ENCODE data around the gene TPP1.

DNA sequence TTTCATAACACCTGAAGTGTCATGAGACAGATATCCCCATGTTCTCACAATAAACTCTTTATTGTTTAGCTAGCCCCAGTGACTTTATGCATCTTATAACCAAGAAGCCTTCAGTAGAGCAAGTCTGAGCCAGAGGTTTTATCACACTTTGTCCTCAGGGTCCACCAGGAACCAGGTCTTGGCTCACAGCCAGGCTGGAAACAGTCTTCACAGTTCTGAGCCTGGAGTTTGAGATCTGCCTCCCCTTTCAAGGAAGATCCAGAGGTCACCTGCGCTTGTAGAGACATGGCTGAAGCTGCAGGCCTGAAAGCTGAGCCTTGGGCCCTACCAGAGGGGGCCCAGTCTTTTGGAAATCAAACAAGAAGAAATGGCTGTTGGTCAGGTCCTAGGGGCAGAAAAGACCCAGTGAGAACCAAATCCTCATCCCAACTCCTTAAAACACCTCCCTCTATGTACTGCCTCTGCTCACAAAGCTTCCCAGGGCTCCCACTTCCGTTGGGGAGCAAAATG, 19.3 kb downstream of the TPP1 start:
- no peak for TF ChIP-seq ISL1 (CRISPR knock-in tag; IDR thresholded peaks at IDR 0.05)
- no peak for TF ChIP-seq ZFP3 (CRISPR knock-in tag; IDR thresholded peaks at IDR 0.05)
- no peak for TF ChIP-seq ARNTL (CRISPR knock-in tag; IDR thresholded peaks at IDR 0.05; ENCODE audit: borderline replicate concordance, low read depth)
- no peak for TF ChIP-seq RARB (CRISPR knock-in tag; IDR thresholded peaks at IDR 0.05)
- no peak for TF ChIP-seq TOX (CRISPR knock-in tag; IDR thresholded peaks at IDR 0.05; ENCODE audit: borderline replicate concordance)
- TF ChIP-seq ZFP30 (CRISPR knock-in tag; IDR thresholded peaks at IDR 0.05): no peak
- TF ChIP-seq, protein P1, sequence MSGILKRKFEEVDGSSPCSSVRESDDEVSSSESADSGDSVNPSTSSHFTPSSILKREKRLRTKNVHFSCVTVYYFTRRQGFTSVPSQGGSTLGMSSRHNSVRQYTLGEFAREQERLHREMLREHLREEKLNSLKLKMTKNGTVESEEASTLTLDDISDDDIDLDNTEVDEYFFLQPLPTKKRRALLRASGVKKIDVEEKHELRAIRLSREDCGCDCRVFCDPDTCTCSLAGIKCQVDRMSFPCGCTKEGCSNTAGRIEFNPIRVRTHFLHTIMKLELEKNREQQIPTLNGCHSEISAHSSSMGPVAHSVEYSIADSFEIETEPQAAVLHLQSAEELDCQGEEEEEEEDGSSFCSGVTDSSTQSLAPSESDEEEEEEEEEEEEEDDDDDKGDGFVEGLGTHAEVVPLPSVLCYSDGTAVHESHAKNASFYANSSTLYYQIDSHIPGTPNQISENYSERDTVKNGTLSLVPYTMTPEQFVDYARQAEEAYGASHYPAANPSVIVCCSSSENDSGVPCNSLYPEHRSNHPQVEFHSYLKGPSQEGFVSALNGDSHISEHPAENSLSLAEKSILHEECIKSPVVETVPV (CRISPR knock-in tag; IDR thresholded peaks at IDR 0.05): no peak
- no peak for TF ChIP-seq TCF4 (CRISPR knock-in tag; IDR thresholded peaks at IDR 0.05; ENCODE audit: borderline replicate concordance)
- TF ChIP-seq, protein P2, sequence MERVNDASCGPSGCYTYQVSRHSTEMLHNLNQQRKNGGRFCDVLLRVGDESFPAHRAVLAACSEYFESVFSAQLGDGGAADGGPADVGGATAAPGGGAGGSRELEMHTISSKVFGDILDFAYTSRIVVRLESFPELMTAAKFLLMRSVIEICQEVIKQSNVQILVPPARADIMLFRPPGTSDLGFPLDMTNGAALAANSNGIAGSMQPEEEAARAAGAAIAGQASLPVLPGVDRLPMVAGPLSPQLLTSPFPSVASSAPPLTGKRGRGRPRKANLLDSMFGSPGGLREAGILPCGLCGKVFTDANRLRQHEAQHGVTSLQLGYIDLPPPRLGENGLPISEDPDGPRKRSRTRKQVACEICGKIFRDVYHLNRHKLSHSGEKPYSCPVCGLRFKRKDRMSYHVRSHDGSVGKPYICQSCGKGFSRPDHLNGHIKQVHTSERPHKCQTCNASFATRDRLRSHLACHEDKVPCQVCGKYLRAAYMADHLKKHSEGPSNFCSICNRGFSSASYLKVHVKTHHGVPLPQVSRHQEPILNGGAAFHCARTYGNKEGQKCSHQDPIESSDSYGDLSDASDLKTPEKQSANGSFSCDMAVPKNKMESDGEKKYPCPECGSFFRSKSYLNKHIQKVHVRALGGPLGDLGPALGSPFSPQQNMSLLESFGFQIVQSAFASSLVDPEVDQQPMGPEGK (CRISPR knock-in tag; IDR thresholded peaks at IDR 0.05; ENCODE audit: borderline replicate concordance): no peak
- TF ChIP-seq, protein P3, sequence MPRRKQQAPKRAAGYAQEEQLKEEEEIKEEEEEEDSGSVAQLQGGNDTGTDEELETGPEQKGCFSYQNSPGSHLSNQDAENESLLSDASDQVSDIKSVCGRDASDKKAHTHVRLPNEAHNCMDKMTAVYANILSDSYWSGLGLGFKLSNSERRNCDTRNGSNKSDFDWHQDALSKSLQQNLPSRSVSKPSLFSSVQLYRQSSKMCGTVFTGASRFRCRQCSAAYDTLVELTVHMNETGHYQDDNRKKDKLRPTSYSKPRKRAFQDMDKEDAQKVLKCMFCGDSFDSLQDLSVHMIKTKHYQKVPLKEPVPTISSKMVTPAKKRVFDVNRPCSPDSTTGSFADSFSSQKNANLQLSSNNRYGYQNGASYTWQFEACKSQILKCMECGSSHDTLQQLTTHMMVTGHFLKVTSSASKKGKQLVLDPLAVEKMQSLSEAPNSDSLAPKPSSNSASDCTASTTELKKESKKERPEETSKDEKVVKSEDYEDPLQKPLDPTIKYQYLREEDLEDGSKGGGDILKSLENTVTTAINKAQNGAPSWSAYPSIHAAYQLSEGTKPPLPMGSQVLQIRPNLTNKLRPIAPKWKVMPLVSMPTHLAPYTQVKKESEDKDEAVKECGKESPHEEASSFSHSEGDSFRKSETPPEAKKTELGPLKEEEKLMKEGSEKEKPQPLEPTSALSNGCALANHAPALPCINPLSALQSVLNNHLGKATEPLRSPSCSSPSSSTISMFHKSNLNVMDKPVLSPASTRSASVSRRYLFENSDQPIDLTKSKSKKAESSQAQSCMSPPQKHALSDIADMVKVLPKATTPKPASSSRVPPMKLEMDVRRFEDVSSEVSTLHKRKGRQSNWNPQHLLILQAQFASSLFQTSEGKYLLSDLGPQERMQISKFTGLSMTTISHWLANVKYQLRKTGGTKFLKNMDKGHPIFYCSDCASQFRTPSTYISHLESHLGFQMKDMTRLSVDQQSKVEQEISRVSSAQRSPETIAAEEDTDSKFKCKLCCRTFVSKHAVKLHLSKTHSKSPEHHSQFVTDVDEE (CRISPR knock-in tag; IDR thresholded peaks at IDR 0.05): no peak
- TF ChIP-seq SNAI2 (CRISPR knock-in tag; IDR thresholded peaks at IDR 0.05): no peak
- TF ChIP-seq ZNF565 (CRISPR knock-in tag; conservative IDR thresholded peaks at IDR 0.05; ENCODE audit: low read depth): no peak
- TF ChIP-seq, protein P4, sequence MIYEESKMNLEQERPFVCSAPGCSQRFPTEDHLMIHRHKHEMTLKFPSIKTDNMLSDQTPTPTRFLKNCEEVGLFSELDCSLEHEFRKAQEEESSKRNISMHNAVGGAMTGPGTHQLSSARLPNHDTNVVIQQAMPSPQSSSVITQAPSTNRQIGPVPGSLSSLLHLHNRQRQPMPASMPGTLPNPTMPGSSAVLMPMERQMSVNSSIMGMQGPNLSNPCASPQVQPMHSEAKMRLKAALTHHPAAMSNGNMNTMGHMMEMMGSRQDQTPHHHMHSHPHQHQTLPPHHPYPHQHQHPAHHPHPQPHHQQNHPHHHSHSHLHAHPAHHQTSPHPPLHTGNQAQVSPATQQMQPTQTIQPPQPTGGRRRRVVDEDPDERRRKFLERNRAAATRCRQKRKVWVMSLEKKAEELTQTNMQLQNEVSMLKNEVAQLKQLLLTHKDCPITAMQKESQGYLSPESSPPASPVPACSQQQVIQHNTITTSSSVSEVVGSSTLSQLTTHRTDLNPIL (CRISPR knock-in tag; IDR thresholded peaks at IDR 0.05; ENCODE audit: low read depth): no peak
